K562 (cell line): Measurements from ENCODE around the gene PFKP. TPM values are rescaled to one million over a fixed set of nuclear protein-coding genes. Genes with fewer than 3 reads are reported as not detected.

Source experiments
- ATAC-seq: fragments of 200-7000 bp; cut with Tn5 transposase; 3 replicates; pipeline ENCODE4 v1.9.1; 2020; ENCODE audit warnings: moderate library complexity
- BruUV-seq: library from RNA; stranded (reverse); fragments of 400-500 nt; replicated peaks from 2 replicates; lab custom pipeline; 2021; lab: Mats Ljungman, UMichigan
- CTCF ChIA-PET: fragments of 300-600 bp; formaldehyde crosslinking; extraction: SDS; loops from one replicate; lab custom pipeline; 2021; ENCODE audit warnings: low intra/inter-chr PET ratio; lab: Yijun Ruan, JAX
- POLR2A ChIA-PET: fragments of 300-600, 350-650 bp; sonication (Branson Sonifier 250); formaldehyde crosslinking; extraction: SDS; loops from one replicate; lab custom pipeline; 2021; ENCODE audit warnings: antibody characterized with exemption, inconsistent platforms; lab: Yijun Ruan, JAX
- DNase-seq, 4 experiments: peaks; one replicate each; pipeline versions ENCODE4 v3.0.0 to v3.0.0-alpha.2; 2011 to 2018; ENCODE audit warnings: low spot score in 3 of 4, mixed read lengths in 3 of 4; ENCODE audit errors: extremely low read depth in 1 of 4
- FAIRE-seq: peaks from 2 replicates; lab custom pipeline; 2011; peaks lifted over from hg19 to GRCh38; lab: Jason Lieb, UNC
- H2AFZ ChIP-seq: 2 replicates; pipeline ENCODE4 v1.6.0; 2011; ENCODE audit warnings: low read depth, low read length, control low read depth, inconsistent platforms
- H3K27ac ChIP-seq: fragments of 200-600 bp; 3 replicates; pipeline ENCODE4 v1.8.0; 2011; ENCODE audit warnings: low read depth, mild to moderate bottlenecking, control low read depth, inconsistent platforms, low read length, moderate library complexity, mixed read lengths; ENCODE audit errors: extremely low read depth
- H3K27me3 ChIP-seq, 2 experiments: fragments of 300-600 bp in 1 of 2; 2 replicates in 1 of 2; 3 replicates in 1 of 2; pipeline versions ENCODE4 v1.6.0 to v1.8.0; 2011; ENCODE audit warnings: inconsistent platforms in 2 of 2, low read length in 2 of 2, mild to moderate bottlenecking in 1 of 2, mixed read lengths in 1 of 2, moderate library complexity in 1 of 2; ENCODE audit not compliant: control insufficient read depth in 2 of 2, insufficient read depth in 2 of 2
- H3K36me3 ChIP-seq: fragments of 300-600 bp; 3 replicates; pipeline ENCODE4 v1.8.0; 2011; ENCODE audit warnings: mild to moderate bottlenecking, low read length, inconsistent platforms; ENCODE audit not compliant: control insufficient read depth, insufficient read depth
- H3K4me1 ChIP-seq, 2 experiments: fragments of 200-600 bp in 1 of 2; replicated peaks in 1 of 2; 2 replicates in 1 of 2; 3 replicates in 1 of 2; pipeline versions ENCODE4 v1.5.1 to v1.8.0; 2011; ENCODE audit warnings: inconsistent platforms in 2 of 2, low read length in 2 of 2, mild to moderate bottlenecking in 1 of 2, mixed read lengths in 1 of 2, moderate library complexity in 1 of 2; ENCODE audit not compliant: control insufficient read depth in 2 of 2, insufficient read depth in 2 of 2
- H3K4me2 ChIP-seq: 2 replicates; pipeline ENCODE4 v1.6.1; 2011; ENCODE audit warnings: low read length, control low read depth, inconsistent platforms, mixed read lengths; ENCODE audit not compliant: insufficient read depth
- H3K4me3 ChIP-seq: fragments of 200-600 bp; sonication (generic), shearing (Covaris generic); 2 replicates; pipeline ENCODE4 v1.5.1; 2016; ENCODE audit warnings: control low read depth, inconsistent platforms
- H3K79me2 ChIP-seq: fragments of 200-600 bp; 3 replicates; pipeline ENCODE4 v1.8.0; 2011; ENCODE audit warnings: low read length, inconsistent platforms; ENCODE audit not compliant: control insufficient read depth, insufficient read depth
- H3K9ac ChIP-seq, 2 experiments: 2 replicates each; pipeline versions ENCODE4 v1.6.0 to v1.6.1; 2011; ENCODE audit warnings: low read depth in 2 of 2, low read length in 2 of 2, control low read depth in 1 of 2, inconsistent platforms in 1 of 2, mild to moderate bottlenecking in 1 of 2, mixed read lengths in 1 of 2; ENCODE audit not compliant: insufficient read depth in 1 of 2
- H3K9me1 ChIP-seq: one replicate; pipeline ENCODE4 v1.6.0; 2011; ENCODE audit warnings: inconsistent platforms, mild to moderate bottlenecking, low read length, moderate library complexity; ENCODE audit not compliant: control insufficient read depth, insufficient read depth
- H3K9me3 ChIP-seq: replicated peaks from 2 replicates; pipeline ENCODE4 v1.5.1; 2011; ENCODE audit warnings: low read depth, low read length, inconsistent platforms; ENCODE audit not compliant: control insufficient read depth, insufficient read depth
- H4K20me1 ChIP-seq: replicated peaks from 2 replicates; pipeline ENCODE4 v1.6.1; 2011; ENCODE audit warnings: low read length, inconsistent platforms, mixed read lengths; ENCODE audit not compliant: control insufficient read depth, insufficient read depth
- CBX5 ChIP-seq: IDR thresholded peaks from 2 replicates; pipeline ENCODE4 v1.6.1; 2014; ENCODE audit warnings: low read depth, borderline replicate concordance
- DPF2 ChIP-seq: fragments of 450-650 bp; IDR thresholded peaks from 2 replicates; pipeline ENCODE4 v1.6.1; 2016
- ETV1 ChIP-seq: fragments of 450-650 bp; conservative IDR thresholded peaks from 2 replicates; pipeline ENCODE4 v1.6.1; 2016; ENCODE audit warnings: missing genetic modification characterization, control low read depth, low read depth, missing compliant biosample characterization
- FOXK2 ChIP-seq, 2 experiments: fragments of 450-650 bp; IDR thresholded peaks in 1 of 2; conservative IDR thresholded peaks in 1 of 2; 2 replicates each; pipeline ENCODE4 v1.6.1; 2016; ENCODE audit warnings: low read depth in 2 of 2, mild to moderate bottlenecking in 1 of 2
- HMG20A ChIP-seq: fragments of 450-650 bp; formaldehyde crosslinking; conservative IDR thresholded peaks from 2 replicates; pipeline ENCODE4 v1.4.0; 2020; ENCODE audit warnings: mild to moderate bottlenecking, mixed read lengths
- POLR2G ChIP-seq: fragments of 200-400 bp; formaldehyde crosslinking; IDR thresholded peaks from 2 replicates; pipeline ENCODE4 v1.6.1; 2017; ENCODE audit warnings: low read depth, mild to moderate bottlenecking, antibody characterized with exemption, low read length, moderate library complexity
- PPARD ChIP-seq: fragments of 250-450 bp; sonication (Bioruptor Pico); IDR thresholded peaks from 2 replicates; pipeline ENCODE4 v1.8.0; 2022; ENCODE audit warnings: inconsistent platforms, mild to moderate bottlenecking, moderate library complexity
- RHOXF2B ChIP-seq: fragments of 250-450 bp; sonication (Bioruptor Pico); conservative IDR thresholded peaks from 2 replicates; pipeline ENCODE4 v1.5.1; 2021
- STAG1 ChIP-seq: sonication (generic); formaldehyde crosslinking; IDR thresholded peaks from 2 replicates; pipeline ENCODE4 v1.5.0; 2020; ENCODE audit warnings: missing genetic modification reagents, borderline replicate concordance
- TCF3 ChIP-seq: sonication (generic); formaldehyde crosslinking; IDR thresholded peaks from 2 replicates; pipeline ENCODE4 v1.4.0; 2020; ENCODE audit warnings: mild to moderate bottlenecking, missing genetic modification reagents
- WHSC1 ChIP-seq: IDR thresholded peaks from one replicate; pipeline ENCODE4 v1.6.1; 2012; ENCODE audit warnings: low read length, control low read depth, inconsistent platforms
- ZNF232 ChIP-seq: sonication (generic); formaldehyde crosslinking; IDR thresholded peaks from 2 replicates; pipeline ENCODE4 v1.8.0; 2022; ENCODE audit warnings: mild to moderate bottlenecking, missing genetic modification reagents
- ZNF408 ChIP-seq: fragments of 250-450 bp; sonication (Bioruptor Pico); IDR thresholded peaks from 2 replicates; pipeline ENCODE4 v1.4.0; 2020; ENCODE audit warnings: low read depth, mild to moderate bottlenecking, moderate library complexity
- WGBS: fragments of 100-300 bp; shearing (Covaris generic); methylation state at CpG from one replicate; pipeline ENCODE4 v1.1.6; 2016; ENCODE audit warnings: low coverage, mixed read lengths; ENCODE audit not compliant: insufficient coverage; ENCODE audit errors: missing lambda C conversion rate; 5-methylcytosine and 5-hydroxymethylcytosine counted together
- in situ Hi-C: fragments of 300-500 bp; cut with MboI; formaldehyde crosslinking; loops from 4 replicates; pipeline ENCODE4 v1.15.0; 2018; ENCODE audit warnings: inconsistent platforms, mixed read lengths
- intact Hi-C: fragments of 100-400 bp; cut with micrococcal nuclease; formaldehyde crosslinking; loops from 2 replicates; pipeline ENCODE4 v1.14.2; 2022
- polyA plus RNA-seq, 8 experiments: library from polyadenylated mRNA; depleted of rRNA in 4 of 8; stranded (reverse) in 5 of 8; unstranded in 3 of 8; fragments of >200 nt; fragmentation: Nextera tagmentation in 2 of 8; fragmentation: Illumina TruSeq in 1 of 8; extraction: Ambion mirVana in 2 of 8; extraction: Trizol in 1 of 8; gene quantifications; 2 replicates each; pipeline versions ENCODE4 v1.2.1 to v1.2.3, GENCODE V29; 2011 to 2014; ENCODE audit warnings: inconsistent platforms in 1 of 8, missing spikeins in 1 of 8
- total RNA-seq, 7 experiments: library from RNA; depleted of rRNA in 6 of 7; stranded (reverse); fragments of >200 nt in 6 of 7; fragmentation: Illumina TruSeq in 2 of 7; extraction: Trizol in 2 of 7; gene quantifications; 2 replicates each; pipeline versions ENCODE4 v1.2.1 to v1.2.3, GENCODE V29; 2011 to 2021; ENCODE audit warnings: low replicate concordance in 1 of 7
- TF ChIP-seq, protein P1 (sequence below): sonication (generic); formaldehyde crosslinking; IDR thresholded peaks from 2 replicates; pipeline ENCODE4 v1.4.0; 2020; ENCODE audit warnings: mild to moderate bottlenecking, missing genetic modification reagents
- TF ChIP-seq, protein P2 (sequence below), 2 experiments: fragments of 200-800 bp in 1 of 2; sonication (Bioruptor generic) in 1 of 2; sonication (generic) in 1 of 2; formaldehyde crosslinking in 1 of 2; IDR thresholded peaks in 1 of 2; conservative IDR thresholded peaks in 1 of 2; 2 replicates each; pipeline versions ENCODE4 v1.5.0 to v1.6.1; 2016 to 2020; ENCODE audit warnings: missing compliant biosample characterization in 1 of 2, missing genetic modification characterization in 1 of 2, missing genetic modification reagents in 1 of 2
- TF ChIP-seq, protein P3 (sequence below): fragments of 450-650 bp; IDR thresholded peaks from 2 replicates; pipeline ENCODE4 v1.6.1; 2016; ENCODE audit warnings: mild to moderate bottlenecking
- TF ChIP-seq, protein P4 (sequence below): sonication (generic); formaldehyde crosslinking; IDR thresholded peaks from 2 replicates; pipeline ENCODE4 v1.8.0; 2022; ENCODE audit warnings: mild to moderate bottlenecking, missing genetic modification reagents

Gene PFKP
- total and polyA plus RNA-seq, 9 of the 15 experiments (the other 6 are each of a cell fraction or from before 2014, with no cell fraction given), result 23.5 to 116 (median 62.1) TPM

DNA sequence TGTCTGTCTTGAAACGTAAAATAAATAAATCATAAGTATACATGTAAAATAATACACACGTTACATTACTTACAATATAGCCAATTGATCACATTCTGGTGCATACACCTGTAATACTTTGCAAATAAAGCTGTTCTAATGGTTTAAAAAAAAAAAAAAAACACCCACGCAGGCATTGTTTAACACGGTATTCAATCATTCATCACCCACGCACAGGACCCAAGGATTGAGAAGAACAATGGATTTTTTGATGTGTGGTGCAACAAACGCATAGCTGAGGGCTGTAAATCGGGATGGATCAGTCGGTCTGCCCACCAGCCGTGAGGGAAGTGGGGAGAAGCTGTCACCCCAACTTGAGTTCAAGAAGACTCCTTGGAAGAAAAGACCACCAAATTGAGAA, 96.5 kb downstream of the PFKP start:
- no peak overlapping the region for H3K27ac ChIP-seq
- 81% methylated on average over 8 of the region's 9 CpGs for WGBS
- POLR2A ChIA-PET, result interaction anchor here (0.7 to 1.7 kb wide), 2 partner anchors 9 to 26 kb away, joined by 3 to 10 read pairs; partner anchors contain the start of gene PITRM1
- no peak for TF ChIP-seq DPF2
- no peak for TF ChIP-seq CBX5
- no peak for TF ChIP-seq HMG20A
- TF ChIP-seq ZNF232 (CRISPR knock-in tag), result no peak
- TF ChIP-seq, protein P1, sequence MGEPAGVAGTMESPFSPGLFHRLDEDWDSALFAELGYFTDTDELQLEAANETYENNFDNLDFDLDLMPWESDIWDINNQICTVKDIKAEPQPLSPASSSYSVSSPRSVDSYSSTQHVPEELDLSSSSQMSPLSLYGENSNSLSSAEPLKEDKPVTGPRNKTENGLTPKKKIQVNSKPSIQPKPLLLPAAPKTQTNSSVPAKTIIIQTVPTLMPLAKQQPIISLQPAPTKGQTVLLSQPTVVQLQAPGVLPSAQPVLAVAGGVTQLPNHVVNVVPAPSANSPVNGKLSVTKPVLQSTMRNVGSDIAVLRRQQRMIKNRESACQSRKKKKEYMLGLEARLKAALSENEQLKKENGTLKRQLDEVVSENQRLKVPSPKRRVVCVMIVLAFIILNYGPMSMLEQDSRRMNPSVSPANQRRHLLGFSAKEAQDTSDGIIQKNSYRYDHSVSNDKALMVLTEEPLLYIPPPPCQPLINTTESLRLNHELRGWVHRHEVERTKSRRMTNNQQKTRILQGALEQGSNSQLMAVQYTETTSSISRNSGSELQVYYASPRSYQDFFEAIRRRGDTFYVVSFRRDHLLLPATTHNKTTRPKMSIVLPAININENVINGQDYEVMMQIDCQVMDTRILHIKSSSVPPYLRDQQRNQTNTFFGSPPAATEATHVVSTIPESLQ (CRISPR knock-in tag), result no peak
- no peak for TF ChIP-seq STAG1 (CRISPR knock-in tag)
- TF ChIP-seq RHOXF2B (CRISPR knock-in tag), result no peak
- TF ChIP-seq, protein P2, sequence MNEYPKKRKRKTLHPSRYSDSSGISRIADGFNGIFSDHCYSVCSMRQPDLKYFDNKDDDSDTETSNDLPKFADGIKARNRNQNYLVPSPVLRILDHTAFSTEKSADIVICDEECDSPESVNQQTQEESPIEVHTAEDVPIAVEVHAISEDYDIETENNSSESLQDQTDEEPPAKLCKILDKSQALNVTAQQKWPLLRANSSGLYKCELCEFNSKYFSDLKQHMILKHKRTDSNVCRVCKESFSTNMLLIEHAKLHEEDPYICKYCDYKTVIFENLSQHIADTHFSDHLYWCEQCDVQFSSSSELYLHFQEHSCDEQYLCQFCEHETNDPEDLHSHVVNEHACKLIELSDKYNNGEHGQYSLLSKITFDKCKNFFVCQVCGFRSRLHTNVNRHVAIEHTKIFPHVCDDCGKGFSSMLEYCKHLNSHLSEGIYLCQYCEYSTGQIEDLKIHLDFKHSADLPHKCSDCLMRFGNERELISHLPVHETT (CRISPR knock-in tag; conservative IDR thresholded peaks at IDR 0.05 in 1 of 2, IDR thresholded peaks at IDR 0.05 in 1 of 2), result no peak
- no peak for TF ChIP-seq FOXK2 (conservative IDR thresholded peaks at IDR 0.05 in 1 of 2, IDR thresholded peaks at IDR 0.05 in 1 of 2; ENCODE audit: low read depth in 2 of 2)
- TF ChIP-seq, protein P3, sequence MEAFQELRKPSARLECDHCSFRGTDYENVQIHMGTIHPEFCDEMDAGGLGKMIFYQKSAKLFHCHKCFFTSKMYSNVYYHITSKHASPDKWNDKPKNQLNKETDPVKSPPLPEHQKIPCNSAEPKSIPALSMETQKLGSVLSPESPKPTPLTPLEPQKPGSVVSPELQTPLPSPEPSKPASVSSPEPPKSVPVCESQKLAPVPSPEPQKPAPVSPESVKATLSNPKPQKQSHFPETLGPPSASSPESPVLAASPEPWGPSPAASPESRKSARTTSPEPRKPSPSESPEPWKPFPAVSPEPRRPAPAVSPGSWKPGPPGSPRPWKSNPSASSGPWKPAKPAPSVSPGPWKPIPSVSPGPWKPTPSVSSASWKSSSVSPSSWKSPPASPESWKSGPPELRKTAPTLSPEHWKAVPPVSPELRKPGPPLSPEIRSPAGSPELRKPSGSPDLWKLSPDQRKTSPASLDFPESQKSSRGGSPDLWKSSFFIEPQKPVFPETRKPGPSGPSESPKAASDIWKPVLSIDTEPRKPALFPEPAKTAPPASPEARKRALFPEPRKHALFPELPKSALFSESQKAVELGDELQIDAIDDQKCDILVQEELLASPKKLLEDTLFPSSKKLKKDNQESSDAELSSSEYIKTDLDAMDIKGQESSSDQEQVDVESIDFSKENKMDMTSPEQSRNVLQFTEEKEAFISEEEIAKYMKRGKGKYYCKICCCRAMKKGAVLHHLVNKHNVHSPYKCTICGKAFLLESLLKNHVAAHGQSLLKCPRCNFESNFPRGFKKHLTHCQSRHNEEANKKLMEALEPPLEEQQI, result no peak
- TF ChIP-seq, protein P4, sequence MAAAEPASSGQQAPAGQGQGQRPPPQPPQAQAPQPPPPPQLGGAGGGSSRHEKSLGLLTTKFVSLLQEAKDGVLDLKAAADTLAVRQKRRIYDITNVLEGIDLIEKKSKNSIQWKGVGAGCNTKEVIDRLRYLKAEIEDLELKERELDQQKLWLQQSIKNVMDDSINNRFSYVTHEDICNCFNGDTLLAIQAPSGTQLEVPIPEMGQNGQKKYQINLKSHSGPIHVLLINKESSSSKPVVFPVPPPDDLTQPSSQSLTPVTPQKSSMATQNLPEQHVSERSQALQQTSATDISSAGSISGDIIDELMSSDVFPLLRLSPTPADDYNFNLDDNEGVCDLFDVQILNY (CRISPR knock-in tag), result no peak
- no peak for TF ChIP-seq POLR2G
- no peak for TF ChIP-seq PPARD (CRISPR knock-in tag)
- no peak for TF ChIP-seq TCF3
- no peak for TF ChIP-seq ETV1 (tag)
- TF ChIP-seq WHSC1, result no peak
- no peak for TF ChIP-seq ZNF408 (CRISPR knock-in tag)
- no peaks in the 10 kb centered on the region for H3K79me2 ChIP-seq
- no peak overlapping the region for H3K4me2 ChIP-seq
- CTCF ChIA-PET, result no interaction called here
- H3K9ac ChIP-seq, result no peak overlapping the region
- no peaks in the 10 kb centered on the region for H3K4me1 ChIP-seq
- H3K9me3 ChIP-seq, result no peaks in the 10 kb centered on the region
- H3K4me3 ChIP-seq, result no peak overlapping the region
- in situ Hi-C loops (no loop called here), intact Hi-C loops (no loop called here)
- no peaks in the 10 kb centered on the region for H3K27me3 ChIP-seq
- no peaks in the 10 kb centered on the region for H3K9me1 ChIP-seq
- no peak overlapping the region for H2AFZ ChIP-seq
- BruUV-seq, result no TSS peak
- FAIRE-seq, result no peak
- H4K20me1 ChIP-seq, result no peaks in the 10 kb centered on the region
- ATAC-seq, result no peak
- DNase-seq, result no peak
- H3K36me3 ChIP-seq, result peaks cover 88% of the 10 kb centered on the region
